ENCODE data around the gene MSI2.

- TF ChIP-seq POLR2AphosphoS5 (IDR thresholded peaks at IDR 0.05; ENCODE audit: borderline replicate concordance, low read depth, low read length) = no peak
- TF ChIP-seq EZH2 (IDR thresholded peaks at IDR 0.05) = no peak
- no peak for TF ChIP-seq FOXP2 (optimal IDR thresholded peaks at IDR 0.05; ENCODE audit: control extremely low read depth, extremely low read length, insufficient read depth)
These were observed 271.1 kb downstream of the MSI2 start for GRCh38 chr17:57527221-57528057.

Measured in SK-N-MC (cell line).